Retinal pigment epithelial cell (primary cell): ENCODE data around the gene AOPEP.

Experiments
- DNase-seq: peaks from one replicate; pipeline ENCODE4 v3.0.0-alpha.2; 2010; ENCODE audit warnings: low read depth
- H3K4me3 ChIP-seq: 2 replicates; pipeline ENCODE4 v1.5.1; 2011; ENCODE audit warnings: mild to moderate bottlenecking, low read length, control low read depth, moderate library complexity
- CTCF ChIP-seq: conservative IDR thresholded peaks from 2 replicates; pipeline ENCODE4 v1.5.1; 2011; ENCODE audit warnings: low read depth, low read length, control low read depth, inconsistent platforms

AOPEP gene

GRCh38 chr9:95134457-95134881 is 408.0 kb downstream of the AOPEP start:
- no peak for TF ChIP-seq CTCF
- H3K4me3 ChIP-seq: no peak overlapping the region
- DNase-seq: no peak

- TF ChIP-seq CTCF: no peak
- no peak overlapping the region for H3K4me3 ChIP-seq
- no peak for DNase-seq
These were observed 409.3 kb downstream of the AOPEP start for GRCh38 chr9:95135756-95136155.
